ENCODE measurements around the gene ZNF490.
A peak's percentile ranks its signal among the peaks of the same experiment; 100 is the strongest.

ZNF490 gene

GRCh38 chr19:12551060-12551832, 59.4 kb downstream of the ZNF490 start, which contains the start of gene ZNF564:
ZNF564 (minus strand) TSS chr19:12551482; CDS start chr19:12551332, 150 bp downstream.
- DNase-seq: peak; percentile 90 to 100 (median 98)
- intact Hi-C loops (cut with DNase I): loop anchor here (5.0 kb wide), 2 partner anchors 54 to 131 kb away; partner anchors contain the start of gene DHPS

GRCh38 chr19:12546903-12547302, 63.7 kb downstream of the ZNF490 start:
- intact Hi-C loops (cut with DNase I): no loop called here
- no peak for DNase-seq

- no peak for DNase-seq
- intact Hi-C loops (cut with DNase I): no loop called here
Measured at GRCh38 chr19:12546068-12546467, 64.5 kb downstream of the ZNF490 start.

GRCh38 chr19:12545267-12545666, 65.3 kb downstream of the ZNF490 start:
- no peak for DNase-seq
- intact Hi-C loops (cut with DNase I): no loop called here

- no peak for DNase-seq
- intact Hi-C loops (cut with DNase I): no loop called here
Measured at GRCh38 chr19:12544401-12544876, 66.2 kb downstream of the ZNF490 start.

GRCh38 chr19:12543855-12544254, 66.8 kb downstream of the ZNF490 start:
- intact Hi-C loops (cut with DNase I): no loop called here

More at GRCh38 chr19:12543855-12544254, 66.8 kb downstream of the ZNF490 start:
- DNase-seq: no peak
